HEK293 (cell line): ENCODE data around the gene RNF223.

Experiments used
- CTCF ChIA-PET: fragments of 350-600 bp; formaldehyde crosslinking; extraction: SDS; loops from one replicate; lab custom pipeline; 2021; ENCODE audit warnings: antibody characterized with exemption; lab: Yijun Ruan, JAX
- POLR2A ChIA-PET: fragments of 300-600 bp; formaldehyde crosslinking; extraction: SDS; loops from one replicate; lab custom pipeline; 2020; ENCODE audit warnings: antibody characterized with exemption, inconsistent platforms; lab: Yijun Ruan, JAX
- H3K27ac ChIP-seq: fragments of 200-500 bp; sonication (Bioruptor generic); 2 replicates; pipeline ENCODE4 v1.5.1; 2014; ENCODE audit warnings: low read depth, low read length, control low read depth, inconsistent platforms; ENCODE audit errors: extremely low read depth
- H3K36me3 ChIP-seq, 2 experiments: fragments of 200-500 bp in 1 of 2; sonication (Bioruptor generic) in 1 of 2; 1 replicate in 1 of 2; 2 replicates in 1 of 2; pipeline ENCODE4 v1.5.1; 2014 to 2017; ENCODE audit warnings: inconsistent platforms in 2 of 2, low read length in 2 of 2; ENCODE audit not compliant: control insufficient read depth in 2 of 2, insufficient read depth in 1 of 2
- H3K4me1 ChIP-seq: fragments of 200-500 bp; sonication (Bioruptor generic); 2 replicates; pipeline ENCODE4 v1.5.1; 2014; ENCODE audit warnings: mild to moderate bottlenecking, low read length, inconsistent platforms; ENCODE audit not compliant: control insufficient read depth, insufficient read depth
- H3K4me3 ChIP-seq: 2 replicates; pipeline ENCODE4 v1.5.1; 2011; ENCODE audit warnings: low read depth, mild to moderate bottlenecking, control low read depth, low read length, moderate library complexity
- H3K9me3 ChIP-seq: fragments of 200-500 bp; sonication (Bioruptor generic); 2 replicates; pipeline ENCODE4 v1.5.1; 2014; ENCODE audit warnings: low read depth, low read length, inconsistent platforms; ENCODE audit not compliant: control insufficient read depth, insufficient read depth
- GFI1B ChIP-seq: fragments of 450-650 bp; formaldehyde crosslinking; IDR thresholded peaks from 2 replicates; pipeline ENCODE4 v1.5.1; 2016; ENCODE audit warnings: missing biosample characterization, missing genetic modification characterization
- SETDB1 ChIP-seq: IDR thresholded peaks from one replicate; pipeline ENCODE4 v1.6.1; 2017; ENCODE audit warnings: mild to moderate bottlenecking, low read length, moderate library complexity, mixed read lengths; ENCODE audit not compliant: insufficient read length
- SP7 ChIP-seq: fragments of 450-650 bp; formaldehyde crosslinking; IDR thresholded peaks from 2 replicates; pipeline ENCODE4 v1.5.1; 2016; ENCODE audit warnings: missing biosample characterization, missing genetic modification characterization
- ZFP3 ChIP-seq: fragments of 450-650 bp; formaldehyde crosslinking; IDR thresholded peaks from 2 replicates; pipeline ENCODE4 v1.5.1; 2016; ENCODE audit warnings: low read depth, missing biosample characterization, missing genetic modification characterization
- ZNF148 ChIP-seq: fragments of 450-650 bp; formaldehyde crosslinking; IDR thresholded peaks from 2 replicates; pipeline ENCODE4 v1.5.0; 2017; ENCODE audit warnings: missing biosample characterization, missing genetic modification characterization, borderline replicate concordance
- ZNF214 ChIP-seq: fragments of 450-650 bp; formaldehyde crosslinking; IDR thresholded peaks from 2 replicates; pipeline ENCODE4 v1.5.1; 2017; ENCODE audit warnings: missing biosample characterization, mild to moderate bottlenecking, missing genetic modification characterization, borderline replicate concordance
- ZNF341 ChIP-seq: fragments of 450-650 bp; formaldehyde crosslinking; IDR thresholded peaks from 2 replicates; pipeline ENCODE4; 2016; ENCODE audit warnings: low read depth, missing biosample characterization, missing genetic modification characterization
- ZNF521 ChIP-seq: fragments of 450-650 bp; formaldehyde crosslinking; IDR thresholded peaks from 2 replicates; pipeline ENCODE4 v1.5.1; 2017; ENCODE audit warnings: missing biosample characterization, mild to moderate bottlenecking, missing genetic modification characterization
- ZNF549 ChIP-seq: fragments of 450-650 bp; IDR thresholded peaks from 2 replicates; pipeline ENCODE4 v1.5.1; 2018; ENCODE audit warnings: missing biosample characterization, missing genetic modification characterization, mild to moderate bottlenecking, inconsistent platforms, moderate library complexity
- ZNF621 ChIP-seq: fragments of 450-650 bp; formaldehyde crosslinking; IDR thresholded peaks from 2 replicates; pipeline ENCODE4 v1.5.1; 2017; ENCODE audit warnings: missing biosample characterization, missing genetic modification characterization
- ZNF707 ChIP-seq: fragments of 450-650 bp; formaldehyde crosslinking; IDR thresholded peaks from 2 replicates; pipeline ENCODE4 v1.5.1; 2016; ENCODE audit warnings: missing biosample characterization, missing genetic modification characterization
- ZNF768 ChIP-seq: fragments of 450-650 bp; formaldehyde crosslinking; IDR thresholded peaks from 2 replicates; pipeline ENCODE4 v1.5.1; 2018; ENCODE audit warnings: missing biosample characterization, mild to moderate bottlenecking, missing genetic modification characterization
- TF ChIP-seq, protein P1 (sequence below): fragments of 450-650 bp; formaldehyde crosslinking; IDR thresholded peaks from 2 replicates; pipeline ENCODE4 v1.5.1; 2016; ENCODE audit warnings: missing biosample characterization, missing genetic modification characterization
- TF ChIP-seq, protein P2 (sequence below): fragments of 450-650 bp; formaldehyde crosslinking; IDR thresholded peaks from 2 replicates; pipeline ENCODE4 v1.5.1; 2016; ENCODE audit warnings: missing biosample characterization, missing genetic modification characterization
- TF ChIP-seq, protein P3 (sequence below): fragments of 450-650 bp; formaldehyde crosslinking; IDR thresholded peaks from 2 replicates; pipeline ENCODE4 v1.5.1; 2017; ENCODE audit warnings: missing biosample characterization, mild to moderate bottlenecking, missing genetic modification characterization, moderate library complexity
- TF ChIP-seq, protein P4 (sequence below): fragments of 450-650 bp; formaldehyde crosslinking; IDR thresholded peaks from 2 replicates; pipeline ENCODE4 v1.5.1; 2016; ENCODE audit warnings: missing biosample characterization, missing genetic modification characterization
- TF ChIP-seq, protein P5 (sequence below): fragments of 450-650 bp; formaldehyde crosslinking; IDR thresholded peaks from 2 replicates; pipeline ENCODE4 v1.5.1; 2017; ENCODE audit warnings: missing biosample characterization, missing genetic modification characterization
- TF ChIP-seq, protein P6 (sequence below): fragments of 450-650 bp; formaldehyde crosslinking; IDR thresholded peaks from 2 replicates; pipeline ENCODE4 v1.5.1; 2016; ENCODE audit warnings: missing biosample characterization, missing genetic modification characterization

The RNF223 gene

DNA sequence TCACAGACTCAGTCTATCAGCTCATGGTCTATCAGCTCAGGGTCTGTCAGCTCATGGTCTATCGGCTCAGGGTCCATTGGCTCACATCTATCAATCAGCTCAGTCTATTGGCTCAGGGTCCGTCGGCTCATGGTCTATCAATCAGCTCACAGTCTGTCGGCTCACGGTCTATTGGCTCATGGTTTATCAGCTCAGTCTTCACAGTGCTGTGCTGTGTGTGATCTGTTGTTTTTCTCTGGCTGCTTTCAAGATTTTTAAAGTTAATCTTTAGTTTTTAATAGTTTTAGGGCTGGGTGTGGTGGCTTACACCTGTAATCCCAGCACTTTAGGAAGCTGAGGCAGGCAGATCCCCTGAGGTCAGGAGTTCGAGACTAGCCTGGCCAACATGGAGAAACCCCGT, 27.4 kb upstream of the RNF223 start:
- ChIA-PET CTCF (interaction anchor here (0.6 kb wide), 1 partner anchor 79 kb away, joined by 4 read pairs; no protein-coding TSS in a partner anchor), POLR2A (interaction anchor here (1.0 to 1.5 kb wide), 2 partner anchors 10 to 22 kb away, joined by 3 read pairs; no protein-coding TSS in a partner anchor)
- no peak overlapping the region for H3K27ac ChIP-seq
- TF ChIP-seq GFI1B (no peak), SETDB1 (no peak), ZNF621 (tag by site-specific recombination) (no peak), ZNF521 (tag by site-specific recombination) (no peak), ZNF214 (tag by site-specific recombination) (no peak), ZFP3 (tag by site-specific recombination) (no peak), ZNF768 (tag by site-specific recombination) (no peak), ZNF148 (no peak), ZNF707 (tag by site-specific recombination) (no peak), SP7 (no peak), ZNF341 (no peak), ZNF549 (tag by site-specific recombination) (no peak)
- TF ChIP-seq, protein P1, sequence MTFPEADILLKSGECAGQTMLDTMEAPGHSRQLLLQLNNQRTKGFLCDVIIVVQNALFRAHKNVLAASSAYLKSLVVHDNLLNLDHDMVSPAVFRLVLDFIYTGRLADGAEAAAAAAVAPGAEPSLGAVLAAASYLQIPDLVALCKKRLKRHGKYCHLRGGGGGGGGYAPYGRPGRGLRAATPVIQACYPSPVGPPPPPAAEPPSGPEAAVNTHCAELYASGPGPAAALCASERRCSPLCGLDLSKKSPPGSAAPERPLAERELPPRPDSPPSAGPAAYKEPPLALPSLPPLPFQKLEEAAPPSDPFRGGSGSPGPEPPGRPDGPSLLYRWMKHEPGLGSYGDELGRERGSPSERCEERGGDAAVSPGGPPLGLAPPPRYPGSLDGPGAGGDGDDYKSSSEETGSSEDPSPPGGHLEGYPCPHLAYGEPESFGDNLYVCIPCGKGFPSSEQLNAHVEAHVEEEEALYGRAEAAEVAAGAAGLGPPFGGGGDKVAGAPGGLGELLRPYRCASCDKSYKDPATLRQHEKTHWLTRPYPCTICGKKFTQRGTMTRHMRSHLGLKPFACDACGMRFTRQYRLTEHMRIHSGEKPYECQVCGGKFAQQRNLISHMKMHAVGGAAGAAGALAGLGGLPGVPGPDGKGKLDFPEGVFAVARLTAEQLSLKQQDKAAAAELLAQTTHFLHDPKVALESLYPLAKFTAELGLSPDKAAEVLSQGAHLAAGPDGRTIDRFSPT = no peak
- TF ChIP-seq, protein P2, sequence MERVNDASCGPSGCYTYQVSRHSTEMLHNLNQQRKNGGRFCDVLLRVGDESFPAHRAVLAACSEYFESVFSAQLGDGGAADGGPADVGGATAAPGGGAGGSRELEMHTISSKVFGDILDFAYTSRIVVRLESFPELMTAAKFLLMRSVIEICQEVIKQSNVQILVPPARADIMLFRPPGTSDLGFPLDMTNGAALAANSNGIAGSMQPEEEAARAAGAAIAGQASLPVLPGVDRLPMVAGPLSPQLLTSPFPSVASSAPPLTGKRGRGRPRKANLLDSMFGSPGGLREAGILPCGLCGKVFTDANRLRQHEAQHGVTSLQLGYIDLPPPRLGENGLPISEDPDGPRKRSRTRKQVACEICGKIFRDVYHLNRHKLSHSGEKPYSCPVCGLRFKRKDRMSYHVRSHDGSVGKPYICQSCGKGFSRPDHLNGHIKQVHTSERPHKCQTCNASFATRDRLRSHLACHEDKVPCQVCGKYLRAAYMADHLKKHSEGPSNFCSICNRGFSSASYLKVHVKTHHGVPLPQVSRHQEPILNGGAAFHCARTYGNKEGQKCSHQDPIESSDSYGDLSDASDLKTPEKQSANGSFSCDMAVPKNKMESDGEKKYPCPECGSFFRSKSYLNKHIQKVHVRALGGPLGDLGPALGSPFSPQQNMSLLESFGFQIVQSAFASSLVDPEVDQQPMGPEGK (tag by site-specific recombination) = no peak
- TF ChIP-seq, protein P3, sequence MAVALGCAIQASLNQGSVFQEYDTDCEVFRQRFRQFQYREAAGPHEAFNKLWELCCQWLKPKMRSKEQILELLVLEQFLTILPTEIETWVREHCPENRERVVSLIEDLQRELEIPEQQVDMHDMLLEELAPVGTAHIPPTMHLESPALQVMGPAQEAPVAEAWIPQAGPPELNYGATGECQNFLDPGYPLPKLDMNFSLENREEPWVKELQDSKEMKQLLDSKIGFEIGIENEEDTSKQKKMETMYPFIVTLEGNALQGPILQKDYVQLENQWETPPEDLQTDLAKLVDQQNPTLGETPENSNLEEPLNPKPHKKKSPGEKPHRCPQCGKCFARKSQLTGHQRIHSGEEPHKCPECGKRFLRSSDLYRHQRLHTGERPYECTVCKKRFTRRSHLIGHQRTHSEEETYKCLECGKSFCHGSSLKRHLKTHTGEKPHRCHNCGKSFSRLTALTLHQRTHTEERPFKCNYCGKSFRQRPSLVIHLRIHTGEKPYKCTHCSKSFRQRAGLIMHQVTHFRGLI (tag by site-specific recombination) = no peak
- TF ChIP-seq, protein P4, sequence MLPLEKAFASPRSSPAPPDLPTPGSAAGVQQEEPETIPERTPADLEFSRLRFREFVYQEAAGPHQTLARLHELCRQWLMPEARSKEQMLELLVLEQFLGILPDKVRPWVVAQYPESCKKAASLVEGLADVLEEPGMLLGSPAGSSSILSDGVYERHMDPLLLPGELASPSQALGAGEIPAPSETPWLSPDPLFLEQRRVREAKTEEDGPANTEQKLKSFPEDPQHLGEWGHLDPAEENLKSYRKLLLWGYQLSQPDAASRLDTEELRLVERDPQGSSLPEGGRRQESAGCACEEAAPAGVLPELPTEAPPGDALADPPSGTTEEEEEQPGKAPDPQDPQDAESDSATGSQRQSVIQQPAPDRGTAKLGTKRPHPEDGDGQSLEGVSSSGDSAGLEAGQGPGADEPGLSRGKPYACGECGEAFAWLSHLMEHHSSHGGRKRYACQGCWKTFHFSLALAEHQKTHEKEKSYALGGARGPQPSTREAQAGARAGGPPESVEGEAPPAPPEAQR (tag by site-specific recombination) = no peak
- TF ChIP-seq, protein P5, sequence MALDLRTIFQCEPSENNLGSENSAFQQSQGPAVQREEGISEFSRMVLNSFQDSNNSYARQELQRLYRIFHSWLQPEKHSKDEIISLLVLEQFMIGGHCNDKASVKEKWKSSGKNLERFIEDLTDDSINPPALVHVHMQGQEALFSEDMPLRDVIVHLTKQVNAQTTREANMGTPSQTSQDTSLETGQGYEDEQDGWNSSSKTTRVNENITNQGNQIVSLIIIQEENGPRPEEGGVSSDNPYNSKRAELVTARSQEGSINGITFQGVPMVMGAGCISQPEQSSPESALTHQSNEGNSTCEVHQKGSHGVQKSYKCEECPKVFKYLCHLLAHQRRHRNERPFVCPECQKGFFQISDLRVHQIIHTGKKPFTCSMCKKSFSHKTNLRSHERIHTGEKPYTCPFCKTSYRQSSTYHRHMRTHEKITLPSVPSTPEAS (tag by site-specific recombination) = no peak
- TF ChIP-seq, protein P6, sequence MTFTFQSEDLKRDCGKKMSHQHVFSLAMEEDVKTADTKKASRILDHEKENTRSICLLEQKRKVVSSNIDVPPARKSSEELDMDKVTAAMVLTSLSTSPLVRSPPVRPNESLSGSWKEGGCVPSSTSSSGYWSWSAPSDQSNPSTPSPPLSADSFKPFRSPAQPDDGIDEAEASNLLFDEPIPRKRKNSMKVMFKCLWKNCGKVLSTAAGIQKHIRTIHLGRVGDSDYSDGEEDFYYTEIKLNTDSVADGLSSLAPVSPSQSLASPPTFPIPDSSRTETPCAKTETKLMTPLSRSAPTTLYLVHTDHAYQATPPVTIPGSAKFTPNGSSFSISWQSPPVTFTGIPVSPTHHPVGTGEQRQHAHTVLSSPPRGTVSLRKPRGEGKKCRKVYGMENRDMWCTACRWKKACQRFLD (tag by site-specific recombination) = no peak
- H3K4me1 ChIP-seq = no peaks in the 10 kb centered on the region
- peaks cover 0 to 4% of the 10 kb centered on the region in 2 experiments; a peak in 2 of 3 replicates for H3K36me3 ChIP-seq
- H3K4me3 ChIP-seq = no peak overlapping the region
- no peaks in the 10 kb centered on the region for H3K9me3 ChIP-seq
